ENCODE results near the gene LARP4B.

Gene LARP4B

GRCh38 chr10:810351-810846 is 121.1 kb downstream of the LARP4B start:
- DNase-seq (ENCODE audit: low read depth in 1 of 2, low spot score in 1 of 2) = no peak

- DNase-seq (ENCODE audit: low read depth in 1 of 2, low spot score in 1 of 2) = no peak
Measured at GRCh38 chr10:809671-810350, 121.7 kb downstream of the LARP4B start.

GRCh38 chr10:807958-808353 is 123.5 kb downstream of the LARP4B start:
- DNase-seq (ENCODE audit: low read depth in 1 of 2, low spot score in 1 of 2) = no peak

GRCh38 chr10:807163-807957 is 124.1 kb downstream of the LARP4B start:
- no peak for DNase-seq (ENCODE audit: low read depth in 1 of 2, low spot score in 1 of 2)

- no peak for DNase-seq (ENCODE audit: low read depth in 1 of 2, low spot score in 1 of 2)
Measured at GRCh38 chr10:806451-807162, 124.9 kb downstream of the LARP4B start.

- DNase-seq (ENCODE audit: low read depth in 1 of 2, low spot score in 1 of 2) = no peak
Measured at GRCh38 chr10:805620-806305, 125.7 kb downstream of the LARP4B start.

- no peak for DNase-seq (ENCODE audit: low read depth in 1 of 2, low spot score in 1 of 2)
Measured at GRCh38 chr10:804787-805619, 126.5 kb downstream of the LARP4B start.

GRCh38 chr10:804191-804781 is 127.2 kb downstream of the LARP4B start:
- DNase-seq (ENCODE audit: low read depth in 1 of 2, low spot score in 1 of 2) = no peak

GRCh38 chr10:803041-803741 is 128.3 kb downstream of the LARP4B start:
- no peak for DNase-seq (ENCODE audit: low read depth in 1 of 2, low spot score in 1 of 2)

GRCh38 chr10:802506-802905 is 129.0 kb downstream of the LARP4B start:
- no peak for DNase-seq (ENCODE audit: low read depth in 1 of 2, low spot score in 1 of 2)

GRCh38 chr10:797179-797578 is 134.3 kb downstream of the LARP4B start:
- no peak for DNase-seq (ENCODE audit: low read depth in 1 of 2, low spot score in 1 of 2)

GRCh38 chr10:796233-796632 is 135.3 kb downstream of the LARP4B start:
- DNase-seq (ENCODE audit: low read depth in 1 of 2, low spot score in 1 of 2) = no peak

GRCh38 chr10:794382-794956 is 137.0 kb downstream of the LARP4B start:
- no peak for DNase-seq (ENCODE audit: low read depth in 1 of 2, low spot score in 1 of 2)

- no peak for DNase-seq (ENCODE audit: low read depth in 1 of 2, low spot score in 1 of 2)
Measured at GRCh38 chr10:792792-793100, 138.8 kb downstream of the LARP4B start.

GRCh38 chr10:792083-792791 is 139.3 kb downstream of the LARP4B start:
- DNase-seq (ENCODE audit: low read depth in 1 of 2, low spot score in 1 of 2) = no peak

GRCh38 chr10:791639-792038 is 139.9 kb downstream of the LARP4B start:
- no peak for DNase-seq (ENCODE audit: low read depth in 1 of 2, low spot score in 1 of 2)

- no peak for DNase-seq (ENCODE audit: low read depth in 1 of 2, low spot score in 1 of 2)
Measured at GRCh38 chr10:790821-791551, 140.5 kb downstream of the LARP4B start.

All from activated T-helper 1 cell treated with anti-CD3 and anti-CD28 coated beads, Interleukin-2, amount 50 U/mL, for 16 hours (primary cell).